Gastroesophageal sphincter (tissue), 4 donors: ENCODE results near the gene GSTA1. TPM values are rescaled to one million over a fixed set of nuclear protein-coding genes. Genes with fewer than 3 reads are reported as not detected.
"Not testable (repeated sequence)": the region's sequence is repeated elsewhere in the genome, so short reads cannot be mapped to it uniquely, and the experiment has no call there.

Experiments
- ATAC-seq: fragments of 150-250 bp; one replicate; pipeline ENCODE4 v1.9.1; 2016; ENCODE audit warnings: mild to moderate bottlenecking, moderate library complexity
- H3K27ac ChIP-seq, 4 donors: fragments of 200-600 bp; sonication (generic) in 3 of 4; 1 replicate in 3 of 4; 2 replicates in 1 of 4; pipeline ENCODE4 v1.5.1; 2016 to 2019
- H3K27me3 ChIP-seq: fragments of 200-600 bp; sonication (generic); one replicate; pipeline ENCODE4 v1.5.1; 2019
- H3K36me3 ChIP-seq, 2 donors: fragments of 200-600 bp; sonication (generic); one replicate each; pipeline ENCODE4 v1.5.1; 2019; ENCODE audit warnings: control low read depth in 1 of 2
- H3K4me1 ChIP-seq, 3 donors: fragments of 200-600 bp; sonication (generic); 1 replicate in 2 of 3; 2 replicates in 1 of 3; pipeline ENCODE4 v1.5.1; 2016 to 2019; ENCODE audit warnings: control low read depth in 2 of 3
- H3K4me3 ChIP-seq, 2 donors: fragments of 200-600 bp; sonication (generic); one replicate each; pipeline ENCODE4 v1.5.1; 2019; ENCODE audit warnings: mild to moderate bottlenecking in 1 of 2, moderate library complexity in 1 of 2
- H3K9me3 ChIP-seq, 3 donors: fragments of 200-600 bp; sonication (generic); one replicate each; pipeline ENCODE4 v1.5.1; 2017 to 2019; ENCODE audit warnings: control low read depth in 2 of 3
- EP300 ChIP-seq: sonication (generic); formaldehyde crosslinking; IDR thresholded peaks from one replicate; pipeline ENCODE4 v1.6.1; 2017; ENCODE audit warnings: antibody characterized with exemption, mild to moderate bottlenecking
- POLR2A ChIP-seq, 2 donors: fragments of 450-650 bp; IDR thresholded peaks; one replicate each; pipeline ENCODE4 v1.6.1; 2017; ENCODE audit warnings: antibody characterized with exemption in 2 of 2, mild to moderate bottlenecking in 2 of 2, moderate library complexity in 1 of 2
- POLR2AphosphoS5 ChIP-seq: sonication (generic); formaldehyde crosslinking; IDR thresholded peaks from one replicate; pipeline ENCODE4 v1.6.1; 2017; ENCODE audit warnings: antibody characterized with exemption
- WGBS, 2 donors: methylation state at CpG; one replicate each; pipeline ENCODE4 v1.1.5; 2018; ENCODE audit warnings: low coverage in 1 of 2; 5-methylcytosine and 5-hydroxymethylcytosine counted together
- total RNA-seq, 4 donors: library from RNA; depleted of rRNA; stranded (reverse); fragments of >200 nt; gene quantifications; one replicate each; pipeline ENCODE4 v1.1.0, GENCODE V29; 2016
- TF ChIP-seq, protein P1 (sequence below), 4 experiments: fragments of 200-600 bp in 2 of 4; fragments of 450-650 bp in 2 of 4; sonication (generic) in 1 of 4; IDR thresholded peaks; one replicate each; pipeline ENCODE4 v1.5.1; 2017 to 2019; ENCODE audit warnings: antibody characterized with exemption in 4 of 4, mild to moderate bottlenecking in 2 of 4, moderate library complexity in 2 of 4

The GSTA1 gene
- total RNA-seq: not detected

DNA sequence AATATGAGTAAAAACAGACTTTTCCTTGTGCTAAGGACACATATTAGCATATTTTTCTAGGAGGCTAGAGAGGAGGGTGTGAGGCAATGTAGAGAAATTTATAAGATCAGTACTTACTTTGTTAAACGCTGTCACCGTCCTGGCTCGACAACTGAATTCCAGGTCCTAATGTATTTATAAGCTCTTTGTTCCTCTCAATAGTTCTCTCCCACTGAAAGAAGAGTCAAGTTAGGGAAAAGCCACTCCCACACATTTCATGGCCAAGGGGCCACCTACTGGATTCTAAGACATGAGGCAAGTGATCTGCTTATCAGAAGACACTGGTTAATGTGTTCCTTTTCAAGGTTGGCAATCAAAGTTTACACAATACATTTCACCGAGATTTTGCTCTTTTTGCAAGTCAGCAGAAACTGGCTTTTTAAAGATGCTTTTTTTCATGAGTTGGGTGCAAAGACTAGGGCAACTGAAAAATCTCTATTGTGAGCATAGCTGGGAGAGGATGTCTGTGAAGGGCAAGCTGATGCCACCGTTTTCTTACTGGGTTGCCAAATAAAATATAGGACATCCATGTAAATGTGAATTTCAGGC, at the start of gene GSTA1:
TSS of gene GSTA1 (minus strand) at position 149 of the 588 bp plus-strand sequence. CDS start 4,549 bp downstream, outside the sequence.
- ATAC-seq, H3K9me3 ChIP-seq, H3K4me3 ChIP-seq, H3K27me3 ChIP-seq, H3K36me3 ChIP-seq, H3K27ac ChIP-seq, H3K4me1 ChIP-seq: not testable (repeated sequence)
- WGBS, 2 donors: 40 to 46% methylated on average over 5 of the region's 5 CpGs

- peaks cover 0 to 9% (median 0%) of the 10 kb centered on the region in 3 donors for H3K9me3 ChIP-seq
- 78% methylated on average over 1 to 4 of the region's 4 CpGs for WGBS, 2 donors
- H3K27ac ChIP-seq: no peak overlapping the region
- H3K4me3 ChIP-seq: no peak overlapping the region
- no peaks in the 10 kb centered on the region for H3K27me3 ChIP-seq
- no peaks in the 10 kb centered on the region for H3K36me3 ChIP-seq
- ATAC-seq: no peak
- TF ChIP-seq, protein P1, sequence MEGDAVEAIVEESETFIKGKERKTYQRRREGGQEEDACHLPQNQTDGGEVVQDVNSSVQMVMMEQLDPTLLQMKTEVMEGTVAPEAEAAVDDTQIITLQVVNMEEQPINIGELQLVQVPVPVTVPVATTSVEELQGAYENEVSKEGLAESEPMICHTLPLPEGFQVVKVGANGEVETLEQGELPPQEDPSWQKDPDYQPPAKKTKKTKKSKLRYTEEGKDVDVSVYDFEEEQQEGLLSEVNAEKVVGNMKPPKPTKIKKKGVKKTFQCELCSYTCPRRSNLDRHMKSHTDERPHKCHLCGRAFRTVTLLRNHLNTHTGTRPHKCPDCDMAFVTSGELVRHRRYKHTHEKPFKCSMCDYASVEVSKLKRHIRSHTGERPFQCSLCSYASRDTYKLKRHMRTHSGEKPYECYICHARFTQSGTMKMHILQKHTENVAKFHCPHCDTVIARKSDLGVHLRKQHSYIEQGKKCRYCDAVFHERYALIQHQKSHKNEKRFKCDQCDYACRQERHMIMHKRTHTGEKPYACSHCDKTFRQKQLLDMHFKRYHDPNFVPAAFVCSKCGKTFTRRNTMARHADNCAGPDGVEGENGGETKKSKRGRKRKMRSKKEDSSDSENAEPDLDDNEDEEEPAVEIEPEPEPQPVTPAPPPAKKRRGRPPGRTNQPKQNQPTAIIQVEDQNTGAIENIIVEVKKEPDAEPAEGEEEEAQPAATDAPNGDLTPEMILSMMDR (IDR thresholded peaks at IDR 0.05): no peak
- no peak for TF ChIP-seq EP300
- no peak for TF ChIP-seq POLR2A (IDR thresholded peaks at IDR 0.05)
- TF ChIP-seq POLR2AphosphoS5: no peak
- H3K4me1 ChIP-seq: no peaks in the 10 kb centered on the region
Measured at GRCh38 chr6:52849137-52849536, 45.5 kb upstream of the GSTA1 start.

DNA sequence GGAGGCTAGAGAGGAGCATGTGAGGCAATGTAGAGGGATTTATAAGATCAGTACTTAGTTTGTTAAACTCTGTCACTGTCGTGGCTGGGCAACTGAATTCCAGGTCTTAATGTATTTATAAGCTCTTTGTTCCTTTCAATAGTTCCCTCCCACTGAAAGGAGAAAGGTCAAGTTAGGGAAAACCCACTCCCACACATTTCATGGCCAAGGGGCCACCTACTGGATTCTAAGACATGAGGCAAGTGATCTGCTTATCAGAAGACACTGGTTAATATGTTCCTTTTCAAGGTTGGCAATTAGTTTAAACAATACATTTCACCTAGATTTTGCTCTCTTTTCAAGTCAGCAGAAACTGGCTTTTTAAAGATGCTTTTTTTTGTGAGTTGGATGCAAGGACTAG, 42.4 kb upstream of the GSTA1 start:
- 30 to 50% methylated on average over 1 of the region's 1 CpG for WGBS, 2 donors
- TF ChIP-seq POLR2A (IDR thresholded peaks at IDR 0.05) (no peak), POLR2AphosphoS5 (no peak), EP300 (no peak)
- TF ChIP-seq, protein P1 (IDR thresholded peaks at IDR 0.05): no peak
- H3K27me3 ChIP-seq: no peaks in the 10 kb centered on the region
- H3K27ac ChIP-seq: no peak overlapping the region
- no peak overlapping the region for H3K4me3 ChIP-seq
- H3K4me1 ChIP-seq: no peaks in the 10 kb centered on the region
- no peak for ATAC-seq
- peaks cover 0 to 9% (median 0%) of the 10 kb centered on the region in 3 donors for H3K9me3 ChIP-seq
- H3K36me3 ChIP-seq: no peaks in the 10 kb centered on the region

- no peaks in the 10 kb centered on the region for H3K36me3 ChIP-seq
- ATAC-seq: no peak
- H3K4me3 ChIP-seq: no peak overlapping the region
- TF ChIP-seq, protein P1 (IDR thresholded peaks at IDR 0.05): no peak
- TF ChIP-seq EP300 (no peak), POLR2AphosphoS5 (no peak), POLR2A (IDR thresholded peaks at IDR 0.05) (no peak)
- WGBS, 2 donors: 83 to 98% methylated on average over 4 of the region's 4 CpGs
- H3K27ac ChIP-seq: no peak overlapping the region
- peaks cover 0 to 5% (median 0%) of the 10 kb centered on the region in 3 donors for H3K9me3 ChIP-seq
- no peaks in the 10 kb centered on the region for H3K4me1 ChIP-seq
- H3K27me3 ChIP-seq: no peaks in the 10 kb centered on the region
Measured at GRCh38 chr6:52843605-52844004, 40.0 kb upstream of the GSTA1 start.

GRCh38 chr6:52840763-52841585, 37.4 kb upstream of the GSTA1 start, which contains the start of gene GSTA5:
Gene GSTA5 (minus strand): TSS chr6:52840813.
- no peaks in the 10 kb centered on the region for H3K9me3 ChIP-seq
- ATAC-seq: no peak
- no peaks in the 10 kb centered on the region for H3K27me3 ChIP-seq
- no peak within 1 kb of the TSS for H3K4me3 ChIP-seq
- WGBS, 2 donors: 78 to 91% methylated on average over 4 to 5 of the region's 5 CpGs
- no peak within 1 kb of the TSS for H3K27ac ChIP-seq
- no peak for TF ChIP-seq EP300
- TF ChIP-seq, protein P1 (IDR thresholded peaks at IDR 0.05): no peak
- TF ChIP-seq POLR2AphosphoS5: no peak
- TF ChIP-seq POLR2A (IDR thresholded peaks at IDR 0.05): no peak
- H3K36me3 ChIP-seq: no peaks in the 10 kb centered on the region
- no peaks in the 10 kb centered on the region for H3K4me1 ChIP-seq
